ENCODE measurements around the gene ZNF577.

The ZNF577 gene
- long read RNA-seq, partial matches to known transcripts: 6 of 34 reads
- long read RNA-seq, other reads (novel, unspliced or antisense): 19 of 34 reads

DNA sequence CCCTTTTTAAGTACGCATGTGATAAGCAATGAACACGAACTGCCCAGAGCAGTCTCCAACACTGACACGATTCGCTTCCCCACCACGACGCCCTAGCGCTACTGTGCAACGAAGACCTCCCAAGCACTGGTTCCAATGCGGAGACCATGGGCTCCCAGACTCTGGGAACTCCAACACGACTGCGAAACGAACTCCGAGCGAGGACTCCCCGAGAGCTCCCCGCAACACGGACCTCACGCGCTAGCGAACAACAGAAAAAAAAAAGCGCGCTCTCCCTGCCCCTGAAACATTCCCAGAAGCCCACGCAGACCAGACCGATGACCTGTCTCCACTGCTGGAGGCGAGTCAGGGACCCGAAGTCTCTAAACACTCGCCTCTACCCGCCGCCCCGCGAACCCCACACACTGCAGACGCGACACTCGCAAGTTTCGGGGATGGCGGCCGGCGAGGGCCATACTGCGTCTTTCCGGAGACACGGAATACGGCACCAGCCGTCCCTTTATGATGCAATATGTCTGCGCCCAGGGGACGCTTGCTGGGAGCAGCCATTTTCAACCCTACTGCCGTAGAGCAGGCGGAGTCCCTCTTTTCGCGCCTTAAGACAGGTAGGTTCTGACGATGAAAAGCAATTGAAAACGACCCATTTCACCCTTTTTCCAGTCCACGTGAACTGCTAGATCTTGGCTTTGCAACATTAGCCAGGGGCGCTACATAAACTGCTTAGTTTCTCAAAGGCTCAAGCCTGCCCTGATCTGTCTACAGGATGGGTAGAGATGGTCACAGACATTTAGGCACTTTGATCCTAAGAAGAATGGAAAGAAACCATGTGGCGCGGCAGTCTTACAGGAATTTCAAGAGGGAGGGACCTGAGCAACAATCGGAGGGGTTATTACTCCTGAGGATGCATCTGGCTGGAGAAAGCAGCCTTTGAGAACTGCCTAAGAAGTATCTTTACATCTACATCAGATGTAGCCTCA is at the start of gene ZNF577:
Gene ZNF577 (minus strand): TSS at position 430 of the 977 bp plus-strand sequence. CDS start 7,569 bp downstream, outside the sequence.
- Histone ChIP-seq H3K4me3 (replicated peaks; ENCODE audit: insufficient read depth, low read length) (peak within 1 kb of the TSS; percentile 70), H3K27ac (replicated peaks) (peak within 1 kb of the TSS; percentile 79), H3K27me3 (ENCODE audit: insufficient read depth, poor library complexity, severe bottlenecking) (no peaks in the 10 kb centered on the region)
- peak; percentile 97 for DNase-seq (ENCODE audit: low read depth in 1 of 2, low spot score in 1 of 2)
- peak; percentile 49 for TF ChIP-seq GABPA (IDR thresholded peaks at IDR 0.05; ENCODE audit: low read depth)
- peak; percentile 98 for TF ChIP-seq POLR2AphosphoS5 (IDR thresholded peaks at IDR 0.05; ENCODE audit: low read depth)
- TF ChIP-seq, protein P1, sequence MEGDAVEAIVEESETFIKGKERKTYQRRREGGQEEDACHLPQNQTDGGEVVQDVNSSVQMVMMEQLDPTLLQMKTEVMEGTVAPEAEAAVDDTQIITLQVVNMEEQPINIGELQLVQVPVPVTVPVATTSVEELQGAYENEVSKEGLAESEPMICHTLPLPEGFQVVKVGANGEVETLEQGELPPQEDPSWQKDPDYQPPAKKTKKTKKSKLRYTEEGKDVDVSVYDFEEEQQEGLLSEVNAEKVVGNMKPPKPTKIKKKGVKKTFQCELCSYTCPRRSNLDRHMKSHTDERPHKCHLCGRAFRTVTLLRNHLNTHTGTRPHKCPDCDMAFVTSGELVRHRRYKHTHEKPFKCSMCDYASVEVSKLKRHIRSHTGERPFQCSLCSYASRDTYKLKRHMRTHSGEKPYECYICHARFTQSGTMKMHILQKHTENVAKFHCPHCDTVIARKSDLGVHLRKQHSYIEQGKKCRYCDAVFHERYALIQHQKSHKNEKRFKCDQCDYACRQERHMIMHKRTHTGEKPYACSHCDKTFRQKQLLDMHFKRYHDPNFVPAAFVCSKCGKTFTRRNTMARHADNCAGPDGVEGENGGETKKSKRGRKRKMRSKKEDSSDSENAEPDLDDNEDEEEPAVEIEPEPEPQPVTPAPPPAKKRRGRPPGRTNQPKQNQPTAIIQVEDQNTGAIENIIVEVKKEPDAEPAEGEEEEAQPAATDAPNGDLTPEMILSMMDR (IDR thresholded peaks at IDR 0.05; ENCODE audit: insufficient read depth, low read length): no peak

DNA sequence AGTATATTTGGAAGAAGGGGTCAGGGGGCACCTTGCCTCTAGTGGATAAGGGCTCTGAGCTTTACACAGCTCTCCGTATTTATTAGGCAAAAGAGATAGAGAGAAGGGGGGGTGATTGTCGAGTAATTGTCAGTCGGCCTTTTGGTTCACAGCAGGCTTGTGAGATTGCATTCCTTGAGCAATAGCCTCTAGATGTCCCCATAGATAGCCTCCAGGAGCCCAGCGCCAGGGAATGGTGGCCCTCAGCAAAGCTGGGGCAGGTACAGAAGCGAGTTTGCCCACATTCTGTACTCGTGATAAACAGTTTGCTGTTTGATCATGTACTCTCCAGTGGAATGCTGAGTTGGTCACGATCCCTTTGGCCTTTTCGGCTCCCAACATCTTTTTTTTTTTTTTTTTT is 44.2 kb upstream of the ZNF577 start:
- no peak for DNase-seq (ENCODE audit: low read depth in 1 of 2, low spot score in 1 of 2)
- TF ChIP-seq GABPA (IDR thresholded peaks at IDR 0.05; ENCODE audit: low read depth) (no peak), POLR2AphosphoS5 (IDR thresholded peaks at IDR 0.05; ENCODE audit: low read depth) (no peak), SPI1 (IDR thresholded peaks at IDR 0.05; ENCODE audit: borderline replicate concordance, low read depth) (no peak)
- TF ChIP-seq, protein P1 (IDR thresholded peaks at IDR 0.05; ENCODE audit: insufficient read depth, low read length): no peak
- TF ChIP-seq, protein P2, sequence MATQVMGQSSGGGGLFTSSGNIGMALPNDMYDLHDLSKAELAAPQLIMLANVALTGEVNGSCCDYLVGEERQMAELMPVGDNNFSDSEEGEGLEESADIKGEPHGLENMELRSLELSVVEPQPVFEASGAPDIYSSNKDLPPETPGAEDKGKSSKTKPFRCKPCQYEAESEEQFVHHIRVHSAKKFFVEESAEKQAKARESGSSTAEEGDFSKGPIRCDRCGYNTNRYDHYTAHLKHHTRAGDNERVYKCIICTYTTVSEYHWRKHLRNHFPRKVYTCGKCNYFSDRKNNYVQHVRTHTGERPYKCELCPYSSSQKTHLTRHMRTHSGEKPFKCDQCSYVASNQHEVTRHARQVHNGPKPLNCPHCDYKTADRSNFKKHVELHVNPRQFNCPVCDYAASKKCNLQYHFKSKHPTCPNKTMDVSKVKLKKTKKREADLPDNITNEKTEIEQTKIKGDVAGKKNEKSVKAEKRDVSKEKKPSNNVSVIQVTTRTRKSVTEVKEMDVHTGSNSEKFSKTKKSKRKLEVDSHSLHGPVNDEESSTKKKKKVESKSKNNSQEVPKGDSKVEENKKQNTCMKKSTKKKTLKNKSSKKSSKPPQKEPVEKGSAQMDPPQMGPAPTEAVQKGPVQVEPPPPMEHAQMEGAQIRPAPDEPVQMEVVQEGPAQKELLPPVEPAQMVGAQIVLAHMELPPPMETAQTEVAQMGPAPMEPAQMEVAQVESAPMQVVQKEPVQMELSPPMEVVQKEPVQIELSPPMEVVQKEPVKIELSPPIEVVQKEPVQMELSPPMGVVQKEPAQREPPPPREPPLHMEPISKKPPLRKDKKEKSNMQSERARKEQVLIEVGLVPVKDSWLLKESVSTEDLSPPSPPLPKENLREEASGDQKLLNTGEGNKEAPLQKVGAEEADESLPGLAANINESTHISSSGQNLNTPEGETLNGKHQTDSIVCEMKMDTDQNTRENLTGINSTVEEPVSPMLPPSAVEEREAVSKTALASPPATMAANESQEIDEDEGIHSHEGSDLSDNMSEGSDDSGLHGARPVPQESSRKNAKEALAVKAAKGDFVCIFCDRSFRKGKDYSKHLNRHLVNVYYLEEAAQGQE (IDR thresholded peaks at IDR 0.05; ENCODE audit: insufficient replicate concordance, low read depth): no peak
- Histone ChIP-seq H3K4me3 (replicated peaks; ENCODE audit: insufficient read depth, low read length) (no peak overlapping the region), H3K27ac (replicated peaks) (no peak overlapping the region), H3K27me3 (ENCODE audit: insufficient read depth, poor library complexity, severe bottlenecking) (no peaks in the 10 kb centered on the region)

DNA sequence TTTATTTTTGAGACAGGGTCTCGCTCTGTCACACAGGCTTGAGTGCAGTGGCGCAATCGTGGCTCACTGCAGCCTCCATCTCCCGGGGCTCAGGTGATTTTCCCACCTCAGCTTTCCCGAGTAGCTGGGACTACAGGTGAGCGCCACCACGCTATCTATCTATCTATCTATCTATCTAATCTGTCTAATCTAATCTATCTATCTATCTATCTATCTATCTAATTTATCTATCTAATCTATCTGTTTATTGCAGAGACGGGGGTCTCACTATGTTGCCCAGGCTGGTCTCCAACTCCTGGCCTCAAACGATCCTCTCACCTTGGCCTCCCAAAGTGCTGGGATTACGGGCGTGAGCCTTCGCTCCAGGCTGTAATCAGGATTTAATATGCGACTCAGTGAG is 40.1 kb upstream of the ZNF577 start:
- TF ChIP-seq GABPA (IDR thresholded peaks at IDR 0.05; ENCODE audit: low read depth): no peak
- TF ChIP-seq, protein P1 (IDR thresholded peaks at IDR 0.05; ENCODE audit: insufficient read depth, low read length): no peak
- TF ChIP-seq, protein P2 (IDR thresholded peaks at IDR 0.05; ENCODE audit: insufficient replicate concordance, low read depth): no peak
- no peak for TF ChIP-seq SPI1 (IDR thresholded peaks at IDR 0.05; ENCODE audit: borderline replicate concordance, low read depth)
- TF ChIP-seq POLR2AphosphoS5 (IDR thresholded peaks at IDR 0.05; ENCODE audit: low read depth): no peak
- Histone ChIP-seq H3K27ac (replicated peaks) (peak overlapping the region; percentile 92), H3K4me3 (replicated peaks; ENCODE audit: insufficient read depth, low read length) (peak overlapping the region; percentile 88), H3K27me3 (ENCODE audit: insufficient read depth, poor library complexity, severe bottlenecking) (no peaks in the 10 kb centered on the region)
- DNase-seq (ENCODE audit: low read depth in 1 of 2, low spot score in 1 of 2): no peak
